ENCODE results near the gene ZNF614. TPM values are rescaled to one million over a fixed set of nuclear protein-coding genes. Genes with fewer than 3 reads are reported as not detected.
A peak's percentile ranks its signal among the peaks of the same experiment; 100 is the strongest.

ZNF614 gene
- total and polyA plus RNA-seq, 9 of the 15 experiments (the other 6 are each of a cell fraction or from before 2014, with no cell fraction given): 4.9 to 16.3 (median 11.4) TPM

DNA sequence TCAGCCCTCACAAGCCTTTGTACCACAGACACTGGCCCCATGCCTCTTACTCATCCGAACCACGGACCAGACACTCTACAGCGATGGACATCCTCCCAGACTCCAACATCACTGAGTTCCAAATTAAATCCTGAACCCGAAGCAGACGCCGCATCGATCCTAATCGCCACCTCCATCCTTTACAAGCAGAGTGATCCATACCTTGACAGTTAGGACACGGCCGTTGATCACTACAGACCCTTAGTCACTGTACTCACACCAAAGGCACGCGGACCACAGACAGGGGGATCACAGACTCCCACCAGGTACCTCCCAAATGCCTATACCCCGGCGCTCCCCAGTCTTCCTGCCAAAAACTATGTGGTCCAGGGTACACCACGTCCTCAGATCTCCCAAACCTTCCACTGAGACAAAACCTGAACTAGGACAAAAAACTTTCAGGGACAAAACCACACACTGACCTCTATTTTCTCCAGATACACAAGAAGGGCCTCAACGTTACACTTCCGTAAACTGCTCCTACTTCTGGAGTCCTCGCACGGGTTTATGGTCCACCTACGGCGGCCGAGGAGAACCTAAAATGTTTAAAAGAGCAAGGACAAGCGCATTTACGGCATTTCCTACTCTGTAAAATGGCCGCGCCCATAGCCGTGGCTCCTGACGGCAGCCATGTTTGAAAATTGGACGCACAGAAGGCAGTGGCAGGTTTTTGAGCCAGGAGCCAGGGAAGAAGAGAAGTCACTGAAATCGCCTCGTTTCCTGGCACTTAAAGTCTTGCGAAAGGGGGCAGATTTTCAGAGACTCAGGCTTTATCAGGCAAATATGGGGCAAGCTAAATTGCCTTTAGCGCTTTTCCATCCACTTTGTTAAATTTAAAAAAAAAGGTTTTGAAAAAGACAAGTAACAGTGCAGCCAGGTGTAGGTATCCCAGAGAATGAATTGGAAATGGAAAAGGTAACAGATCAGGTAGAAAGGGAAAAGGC is 41.6 kb downstream of the ZNF614 start, which contains the start of gene ZNF350 (continued):
- TF ChIP-seq CBX5 (IDR thresholded peaks at IDR 0.05; ENCODE audit: borderline replicate concordance, low read depth) (no peak), KDM5B (IDR thresholded peaks at IDR 0.05; ENCODE audit: insufficient replicate concordance, low read depth, low read length) (no peak), ZNF23 (CRISPR knock-in tag; IDR thresholded peaks at IDR 0.05) (no peak), ZNF551 (CRISPR knock-in tag; IDR thresholded peaks at IDR 0.05) (no peak), MTF1 (CRISPR knock-in tag; IDR thresholded peaks at IDR 0.05; ENCODE audit: borderline replicate concordance) (no peak), HLTF (IDR thresholded peaks at IDR 0.05) (no peak), DNMT1 (IDR thresholded peaks at IDR 0.05) (no peak), GATAD2A (IDR thresholded peaks at IDR 0.05) (no peak), ZNF143 (CRISPR knock-in tag; IDR thresholded peaks at IDR 0.05) (peak; percentile 76), TEAD2 (tag; IDR thresholded peaks at IDR 0.05) (no peak), ZNF445 (CRISPR knock-in tag; IDR thresholded peaks at IDR 0.05; ENCODE audit: low read depth) (no peak), ZNF146 (CRISPR knock-in tag; IDR thresholded peaks at IDR 0.05; ENCODE audit: unreplicated experiment) (no peak), SNRNP70 (optimal IDR thresholded peaks at IDR 0.05; ENCODE audit: low read depth, low read length) (no peak), ZNF140 (CRISPR knock-in tag; IDR thresholded peaks at IDR 0.05) (no peak), RCOR1 (IDR thresholded peaks at IDR 0.05; ENCODE audit: borderline replicate concordance in 1 of 2, low read depth in 2 of 2, low read length in 2 of 2) (no peak)
- TF ChIP-seq, protein P1, sequence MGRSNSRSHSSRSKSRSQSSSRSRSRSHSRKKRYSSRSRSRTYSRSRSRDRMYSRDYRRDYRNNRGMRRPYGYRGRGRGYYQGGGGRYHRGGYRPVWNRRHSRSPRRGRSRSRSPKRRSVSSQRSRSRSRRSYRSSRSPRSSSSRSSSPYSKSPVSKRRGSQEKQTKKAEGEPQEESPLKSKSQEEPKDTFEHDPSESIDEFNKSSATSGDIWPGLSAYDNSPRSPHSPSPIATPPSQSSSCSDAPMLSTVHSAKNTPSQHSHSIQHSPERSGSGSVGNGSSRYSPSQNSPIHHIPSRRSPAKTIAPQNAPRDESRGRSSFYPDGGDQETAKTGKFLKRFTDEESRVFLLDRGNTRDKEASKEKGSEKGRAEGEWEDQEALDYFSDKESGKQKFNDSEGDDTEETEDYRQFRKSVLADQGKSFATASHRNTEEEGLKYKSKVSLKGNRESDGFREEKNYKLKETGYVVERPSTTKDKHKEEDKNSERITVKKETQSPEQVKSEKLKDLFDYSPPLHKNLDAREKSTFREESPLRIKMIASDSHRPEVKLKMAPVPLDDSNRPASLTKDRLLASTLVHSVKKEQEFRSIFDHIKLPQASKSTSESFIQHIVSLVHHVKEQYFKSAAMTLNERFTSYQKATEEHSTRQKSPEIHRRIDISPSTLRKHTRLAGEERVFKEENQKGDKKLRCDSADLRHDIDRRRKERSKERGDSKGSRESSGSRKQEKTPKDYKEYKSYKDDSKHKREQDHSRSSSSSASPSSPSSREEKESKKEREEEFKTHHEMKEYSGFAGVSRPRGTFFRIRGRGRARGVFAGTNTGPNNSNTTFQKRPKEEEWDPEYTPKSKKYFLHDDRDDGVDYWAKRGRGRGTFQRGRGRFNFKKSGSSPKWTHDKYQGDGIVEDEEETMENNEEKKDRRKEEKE (IDR thresholded peaks at IDR 0.05; ENCODE audit: borderline replicate concordance in 1 of 2, control insufficient read depth in 1 of 2, low read depth in 2 of 2, low read length in 1 of 2): no peak
- TF ChIP-seq, protein P2, sequence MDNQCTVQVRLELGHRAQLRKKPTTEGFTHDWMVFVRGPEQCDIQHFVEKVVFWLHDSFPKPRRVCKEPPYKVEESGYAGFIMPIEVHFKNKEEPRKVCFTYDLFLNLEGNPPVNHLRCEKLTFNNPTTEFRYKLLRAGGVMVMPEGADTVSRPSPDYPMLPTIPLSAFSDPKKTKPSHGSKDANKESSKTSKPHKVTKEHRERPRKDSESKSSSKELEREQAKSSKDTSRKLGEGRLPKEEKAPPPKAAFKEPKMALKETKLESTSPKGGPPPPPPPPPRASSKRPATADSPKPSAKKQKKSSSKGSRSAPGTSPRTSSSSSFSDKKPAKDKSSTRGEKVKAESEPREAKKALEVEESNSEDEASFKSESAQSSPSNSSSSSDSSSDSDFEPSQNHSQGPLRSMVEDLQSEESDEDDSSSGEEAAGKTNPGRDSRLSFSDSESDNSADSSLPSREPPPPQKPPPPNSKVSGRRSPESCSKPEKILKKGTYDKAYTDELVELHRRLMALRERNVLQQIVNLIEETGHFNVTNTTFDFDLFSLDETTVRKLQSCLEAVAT (IDR thresholded peaks at IDR 0.05): 0 out of 4 replicates have a peak, but pooled peaks of 1 of the 2 experiments have one; percentile 43
- TF ChIP-seq, protein P3, sequence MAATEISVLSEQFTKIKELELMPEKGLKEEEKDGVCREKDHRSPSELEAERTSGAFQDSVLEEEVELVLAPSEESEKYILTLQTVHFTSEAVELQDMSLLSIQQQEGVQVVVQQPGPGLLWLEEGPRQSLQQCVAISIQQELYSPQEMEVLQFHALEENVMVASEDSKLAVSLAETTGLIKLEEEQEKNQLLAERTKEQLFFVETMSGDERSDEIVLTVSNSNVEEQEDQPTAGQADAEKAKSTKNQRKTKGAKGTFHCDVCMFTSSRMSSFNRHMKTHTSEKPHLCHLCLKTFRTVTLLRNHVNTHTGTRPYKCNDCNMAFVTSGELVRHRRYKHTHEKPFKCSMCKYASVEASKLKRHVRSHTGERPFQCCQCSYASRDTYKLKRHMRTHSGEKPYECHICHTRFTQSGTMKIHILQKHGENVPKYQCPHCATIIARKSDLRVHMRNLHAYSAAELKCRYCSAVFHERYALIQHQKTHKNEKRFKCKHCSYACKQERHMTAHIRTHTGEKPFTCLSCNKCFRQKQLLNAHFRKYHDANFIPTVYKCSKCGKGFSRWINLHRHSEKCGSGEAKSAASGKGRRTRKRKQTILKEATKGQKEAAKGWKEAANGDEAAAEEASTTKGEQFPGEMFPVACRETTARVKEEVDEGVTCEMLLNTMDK (IDR thresholded peaks at IDR 0.05; ENCODE audit: borderline replicate concordance, insufficient read depth, low read depth, low read length, poor library complexity, severe bottlenecking): no peak
- TF ChIP-seq, protein P4, sequence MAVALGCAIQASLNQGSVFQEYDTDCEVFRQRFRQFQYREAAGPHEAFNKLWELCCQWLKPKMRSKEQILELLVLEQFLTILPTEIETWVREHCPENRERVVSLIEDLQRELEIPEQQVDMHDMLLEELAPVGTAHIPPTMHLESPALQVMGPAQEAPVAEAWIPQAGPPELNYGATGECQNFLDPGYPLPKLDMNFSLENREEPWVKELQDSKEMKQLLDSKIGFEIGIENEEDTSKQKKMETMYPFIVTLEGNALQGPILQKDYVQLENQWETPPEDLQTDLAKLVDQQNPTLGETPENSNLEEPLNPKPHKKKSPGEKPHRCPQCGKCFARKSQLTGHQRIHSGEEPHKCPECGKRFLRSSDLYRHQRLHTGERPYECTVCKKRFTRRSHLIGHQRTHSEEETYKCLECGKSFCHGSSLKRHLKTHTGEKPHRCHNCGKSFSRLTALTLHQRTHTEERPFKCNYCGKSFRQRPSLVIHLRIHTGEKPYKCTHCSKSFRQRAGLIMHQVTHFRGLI (CRISPR knock-in tag; IDR thresholded peaks at IDR 0.05): no peak

Data from K562 (cell line).